SH-SY5Y (cell line): Measurements from ENCODE around the gene MTR.

ENCODE experiments used
- GATA2 ChIP-seq: IDR thresholded peaks from 2 replicates; pipeline ENCODE4 v1.6.1; 2011; ENCODE audit warnings: mild to moderate bottlenecking, low read depth, low read length
- GATA3 ChIP-seq: IDR thresholded peaks from 2 replicates; pipeline ENCODE4 v1.6.1; 2011; ENCODE audit warnings: low read depth, mild to moderate bottlenecking, low read length, moderate library complexity

DNA sequence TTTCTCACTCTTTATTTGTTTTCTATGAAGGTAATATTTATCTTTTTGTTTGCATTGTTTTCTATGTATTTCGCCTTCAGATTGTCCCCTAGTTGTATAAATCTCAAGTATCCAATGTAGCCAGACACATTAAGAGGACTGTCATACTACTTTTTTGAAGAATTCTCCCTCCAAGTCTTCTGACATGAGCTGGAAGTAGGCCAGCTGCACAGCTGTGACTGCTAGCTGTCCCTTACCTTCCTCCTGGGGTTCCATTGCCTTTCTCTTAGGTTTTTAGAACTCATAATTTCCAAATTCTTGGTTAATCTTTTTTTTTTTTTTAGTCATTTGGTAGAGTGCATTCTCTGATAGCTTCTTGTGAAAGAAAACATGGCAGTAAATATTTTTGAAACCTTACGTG, 46.2 kb downstream of the MTR start:
- no peak for TF ChIP-seq GATA2
- TF ChIP-seq GATA3, result no peak
